Measurements from ENCODE around the gene SPRR1B.
"Not testable (repeated sequence)": the region's sequence is repeated elsewhere in the genome, so short reads cannot be mapped to it uniquely, and the experiment has no call there.

Gene SPRR1B

GRCh38 chr1:153030895-153031294, at the start of gene SPRR1B:
Gene SPRR1B, plus strand, starts transcription at chr1:153031203. Its CDS starts 1,143 bp downstream, at chr1:153032346.
- no peak for FAIRE-seq

GRCh38 chr1:152982076-152982475, 48.9 kb upstream of the SPRR1B start:
- no peak for FAIRE-seq

- FAIRE-seq, result no peak
These were observed 47.8 kb upstream of the SPRR1B start for GRCh38 chr1:152983234-152983633.

GRCh38 chr1:152983743-152984142, 47.3 kb upstream of the SPRR1B start, which contains the start of gene SPRR1A:
Gene SPRR1A, plus strand, starts transcription at chr1:152984081. Its CDS starts 1,150 bp downstream, at chr1:152985231.
- FAIRE-seq, result no peak

- peak; percentile 80 for FAIRE-seq
These were observed 44.4 kb upstream of the SPRR1B start for GRCh38 chr1:152986578-152986977.

GRCh38 chr1:152993186-152993585, 37.8 kb upstream of the SPRR1B start:
- FAIRE-seq, result no peak

GRCh38 chr1:152995842-152996241, 35.2 kb upstream of the SPRR1B start:
- FAIRE-seq, result no peak

- FAIRE-seq, result no peak
These were observed 34.2 kb upstream of the SPRR1B start for GRCh38 chr1:152996633-152997400.

- no peak for FAIRE-seq
These were observed 33.1 kb upstream of the SPRR1B start for GRCh38 chr1:152997901-152998300.

GRCh38 chr1:152998476-152998875, 32.5 kb upstream of the SPRR1B start:
- no peak for FAIRE-seq

GRCh38 chr1:152999818-153000217, 31.2 kb upstream of the SPRR1B start:
- no peak for FAIRE-seq

GRCh38 chr1:153000294-153000693, 30.7 kb upstream of the SPRR1B start:
- FAIRE-seq, result no peak

- no peak for FAIRE-seq
These were observed 29.6 kb upstream of the SPRR1B start, which contains the start of gene SPRR3 for GRCh38 chr1:153001382-153001781. Gene SPRR3, plus strand, starts transcription at chr1:153001749. Its CDS starts 1,272 bp downstream, at chr1:153003021.

GRCh38 chr1:153011235-153011758, 19.7 kb upstream of the SPRR1B start:
- not testable (repeated sequence) for FAIRE-seq

GRCh38 chr1:153021829-153022228, 9.2 kb upstream of the SPRR1B start:
- not testable (repeated sequence) for FAIRE-seq

- not testable (repeated sequence) for FAIRE-seq
These were observed 8.7 kb upstream of the SPRR1B start for GRCh38 chr1:153022340-153022739.

GRCh38 chr1:153023109-153023508, 7.9 kb upstream of the SPRR1B start:
- no peak for FAIRE-seq

- FAIRE-seq, result no peak
These were observed 6.6 kb upstream of the SPRR1B start for GRCh38 chr1:153024413-153024812.

- no peak for FAIRE-seq
These were observed 5.2 kb upstream of the SPRR1B start for GRCh38 chr1:153025797-153026196.

- FAIRE-seq, result no peak
These were observed 2.2 kb upstream of the SPRR1B start for GRCh38 chr1:153028766-153029165.

- no peak for FAIRE-seq
These were observed 1.1 kb downstream of the SPRR1B start for GRCh38 chr1:153032073-153032472.

GRCh38 chr1:153032677-153033308, 1.8 kb downstream of the SPRR1B start:
- no peak for FAIRE-seq

- no peak for FAIRE-seq
These were observed 4.2 kb downstream of the SPRR1B start for GRCh38 chr1:153035211-153035610.

Measured in G401.6 (cell line).